KOPT-K1 (cell line): Measurements from ENCODE around the gene FUCA2.
"Not testable (repeated sequence)": the region's sequence is repeated elsewhere in the genome, so short reads cannot be mapped to it uniquely, and the experiment has no call there.

Experiments used
- H3K27ac ChIP-seq: fragments of 200-600 bp; sonication (generic); 2 replicates; pipeline ENCODE4 v1.5.1; 2016; ENCODE audit warnings: antibody characterized with exemption, mild to moderate bottlenecking, low read depth, low read length; ENCODE audit not compliant: poor library complexity, severe bottlenecking
- H3K36me3 ChIP-seq: fragments of 200-600 bp; sonication (generic); 2 replicates; pipeline ENCODE4 v1.5.1; 2017; ENCODE audit warnings: antibody characterized with exemption, mild to moderate bottlenecking, low read length, moderate library complexity; ENCODE audit not compliant: insufficient read depth
- H3K9me3 ChIP-seq: fragments of 200-600 bp; sonication (generic); 2 replicates; pipeline ENCODE4 v1.5.1; 2017; ENCODE audit warnings: antibody characterized with exemption, low read length, mild to moderate bottlenecking; ENCODE audit not compliant: insufficient read depth, poor library complexity, severe bottlenecking

FUCA2 gene

GRCh38 chr6:143449082-143449713 is 62.3 kb downstream of the FUCA2 start:
- peaks cover 6% of the 10 kb centered on the region for H3K36me3 ChIP-seq
- H3K27ac ChIP-seq: peak overlapping the region; percentile 73

DNA sequence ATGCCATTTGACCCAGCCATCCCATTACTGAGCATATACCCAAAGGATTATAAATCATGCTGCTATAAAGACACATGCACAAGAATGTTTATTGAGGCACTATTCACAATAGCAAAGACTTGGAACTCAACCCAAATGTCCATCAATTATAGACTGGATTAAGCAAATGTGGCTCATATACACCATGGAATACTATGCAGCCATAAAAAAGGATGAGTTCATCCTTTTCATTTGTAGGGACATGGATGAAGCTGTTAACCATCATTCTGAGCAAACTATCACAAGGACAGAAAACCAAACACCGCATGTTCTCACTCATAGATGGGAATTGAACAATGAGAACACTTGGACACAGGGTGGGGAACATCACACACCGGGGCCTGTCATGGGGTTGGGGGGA is 63.7 kb downstream of the FUCA2 start:
- H3K9me3 ChIP-seq, H3K36me3 ChIP-seq, H3K27ac ChIP-seq: not testable (repeated sequence)

More at GRCh38 chr6:143449082-143449713, 62.3 kb downstream of the FUCA2 start:
- H3K9me3 ChIP-seq: no peaks in the 10 kb centered on the region
